Measurements from ENCODE around the gene NTM.

The NTM gene

GRCh38 chr11:131854391-131854790 is 484.0 kb downstream of the NTM start:
- no peak for TF ChIP-seq CTCF (IDR thresholded peaks at IDR 0.05; ENCODE audit: insufficient read depth, low read length)
- TF ChIP-seq POLR2AphosphoS5 (IDR thresholded peaks at IDR 0.05; ENCODE audit: low read depth), result no peak
- no peak for TF ChIP-seq REST (IDR thresholded peaks at IDR 0.05; ENCODE audit: insufficient replicate concordance, low read depth)
- no peak for TF ChIP-seq SPI1 (IDR thresholded peaks at IDR 0.05; ENCODE audit: borderline replicate concordance, low read depth)
- no peak for TF ChIP-seq GABPA (IDR thresholded peaks at IDR 0.05; ENCODE audit: low read depth)
- Histone ChIP-seq H3K4me3 (replicated peaks; ENCODE audit: insufficient read depth, low read length) (no peak overlapping the region), H3K27ac (replicated peaks) (no peak overlapping the region), H3K27me3 (ENCODE audit: insufficient read depth, poor library complexity, severe bottlenecking) (no peaks in the 10 kb centered on the region)
- DNase-seq (ENCODE audit: low read depth in 1 of 2, low spot score in 1 of 2), result no peak

- Histone ChIP-seq H3K27me3 (ENCODE audit: insufficient read depth, poor library complexity, severe bottlenecking) (no peaks in the 10 kb centered on the region), H3K27ac (replicated peaks) (no peak overlapping the region), H3K4me3 (replicated peaks; ENCODE audit: insufficient read depth, low read length) (no peak overlapping the region)
- DNase-seq (ENCODE audit: low read depth in 1 of 2, low spot score in 1 of 2), result no peak
- TF ChIP-seq SPI1 (IDR thresholded peaks at IDR 0.05; ENCODE audit: borderline replicate concordance, low read depth) (no peak), CTCF (IDR thresholded peaks at IDR 0.05; ENCODE audit: insufficient read depth, low read length) (no peak), REST (IDR thresholded peaks at IDR 0.05; ENCODE audit: insufficient replicate concordance, low read depth) (no peak), GABPA (IDR thresholded peaks at IDR 0.05; ENCODE audit: low read depth) (no peak), POLR2AphosphoS5 (IDR thresholded peaks at IDR 0.05; ENCODE audit: low read depth) (no peak)
Measured at GRCh38 chr11:131855320-131855719, 484.9 kb downstream of the NTM start.

GRCh38 chr11:131857246-131857645 is 486.8 kb downstream of the NTM start:
- TF ChIP-seq SPI1 (IDR thresholded peaks at IDR 0.05; ENCODE audit: borderline replicate concordance, low read depth) (no peak), CTCF (IDR thresholded peaks at IDR 0.05; ENCODE audit: insufficient read depth, low read length) (no peak), REST (IDR thresholded peaks at IDR 0.05; ENCODE audit: insufficient replicate concordance, low read depth) (no peak), POLR2AphosphoS5 (IDR thresholded peaks at IDR 0.05; ENCODE audit: low read depth) (no peak)
- Histone ChIP-seq H3K27ac (replicated peaks) (no peak overlapping the region), H3K27me3 (ENCODE audit: insufficient read depth, poor library complexity, severe bottlenecking) (no peaks in the 10 kb centered on the region), H3K4me3 (replicated peaks; ENCODE audit: insufficient read depth, low read length) (no peak overlapping the region)
- DNase-seq (ENCODE audit: low read depth in 1 of 2, low spot score in 1 of 2), result no peak
